Cardiac muscle cell (in vitro differentiated cells and primary cell): ENCODE data around the gene PDCD1. TPM values are rescaled to one million over a fixed set of nuclear protein-coding genes. Genes with fewer than 3 reads are reported as not detected.
"Not testable (repeated sequence)": the region's sequence is repeated elsewhere in the genome, so short reads cannot be mapped to it uniquely, and the experiment has no call there.

Experiments used
- DNase-seq, 2 donors: peaks; one replicate each; pipeline versions ENCODE4 v3.0.0 to v3.0.0-alpha.2; 2010 to 2017; ENCODE audit warnings: low read depth in 1 of 2, low spot score in 1 of 2
- H3K27ac ChIP-seq: fragments of 200-600 bp; sonication (generic); 2 replicates; pipeline ENCODE4 v1.5.1; 2016
- H3K27me3 ChIP-seq: fragments of 200-600 bp; sonication (generic); 2 replicates; pipeline ENCODE4 v1.6.0; 2016; ENCODE audit warnings: control low read depth
- H3K36me3 ChIP-seq: fragments of 200-600 bp; sonication (generic); 2 replicates; pipeline ENCODE4 v1.5.1; 2016; ENCODE audit warnings: control low read depth
- H3K4me1 ChIP-seq: fragments of 200-600 bp; sonication (generic); 2 replicates; pipeline ENCODE4 v1.8.1; 2017; ENCODE audit warnings: low read depth, mild to moderate bottlenecking, mixed run types
- H3K4me3 ChIP-seq: fragments of 200-600 bp; sonication (generic); 2 replicates; pipeline ENCODE4 v1.5.1; 2016; ENCODE audit warnings: mild to moderate bottlenecking
- H3K9me3 ChIP-seq: fragments of 200-600 bp; sonication (generic); 2 replicates; pipeline ENCODE4 v1.5.1; 2017; ENCODE audit warnings: low read depth, mild to moderate bottlenecking, control low read depth
- polyA plus RNA-seq: library from polyadenylated mRNA; unstranded; fragments of >200 nt; fragmentation: Nextera tagmentation; extraction: Ambion mirVana; gene quantifications from 2 replicates; pipeline ENCODE4 v1.2.1, GENCODE V29; 2016
- total RNA-seq: library from RNA; depleted of rRNA; stranded (reverse); fragments of >200 nt; gene quantifications from 2 replicates; pipeline ENCODE4 v1.2.3, GENCODE V29; 2016
- TF ChIP-seq, protein P1 (sequence below): IDR thresholded peaks from 2 replicates; pipeline ENCODE4 v1.5.1; 2012; ENCODE audit warnings: low read depth, mild to moderate bottlenecking, low read length

PDCD1 gene
- total and polyA plus RNA-seq, 2 experiments from 2014 or later: not detected

- Histone ChIP-seq H3K9me3 (no peaks in the 10 kb centered on the region), H3K4me1 (no peaks in the 10 kb centered on the region), H3K27ac (no peak overlapping the region), H3K4me3 (no peak overlapping the region), H3K27me3 (no peaks in the 10 kb centered on the region), H3K36me3 (no peaks in the 10 kb centered on the region)
- TF ChIP-seq, protein P1, sequence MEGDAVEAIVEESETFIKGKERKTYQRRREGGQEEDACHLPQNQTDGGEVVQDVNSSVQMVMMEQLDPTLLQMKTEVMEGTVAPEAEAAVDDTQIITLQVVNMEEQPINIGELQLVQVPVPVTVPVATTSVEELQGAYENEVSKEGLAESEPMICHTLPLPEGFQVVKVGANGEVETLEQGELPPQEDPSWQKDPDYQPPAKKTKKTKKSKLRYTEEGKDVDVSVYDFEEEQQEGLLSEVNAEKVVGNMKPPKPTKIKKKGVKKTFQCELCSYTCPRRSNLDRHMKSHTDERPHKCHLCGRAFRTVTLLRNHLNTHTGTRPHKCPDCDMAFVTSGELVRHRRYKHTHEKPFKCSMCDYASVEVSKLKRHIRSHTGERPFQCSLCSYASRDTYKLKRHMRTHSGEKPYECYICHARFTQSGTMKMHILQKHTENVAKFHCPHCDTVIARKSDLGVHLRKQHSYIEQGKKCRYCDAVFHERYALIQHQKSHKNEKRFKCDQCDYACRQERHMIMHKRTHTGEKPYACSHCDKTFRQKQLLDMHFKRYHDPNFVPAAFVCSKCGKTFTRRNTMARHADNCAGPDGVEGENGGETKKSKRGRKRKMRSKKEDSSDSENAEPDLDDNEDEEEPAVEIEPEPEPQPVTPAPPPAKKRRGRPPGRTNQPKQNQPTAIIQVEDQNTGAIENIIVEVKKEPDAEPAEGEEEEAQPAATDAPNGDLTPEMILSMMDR: no peak
- no peak for DNase-seq
Observed at GRCh38 chr2:241876528-241877196, 18.0 kb upstream of the PDCD1 start.

- DNase-seq: peak in 1 of 2 donors; percentile 63
- H3K4me3 ChIP-seq: not testable (repeated sequence)
Observed at GRCh38 chr2:241875754-241876527, 17.2 kb upstream of the PDCD1 start.

DNA sequence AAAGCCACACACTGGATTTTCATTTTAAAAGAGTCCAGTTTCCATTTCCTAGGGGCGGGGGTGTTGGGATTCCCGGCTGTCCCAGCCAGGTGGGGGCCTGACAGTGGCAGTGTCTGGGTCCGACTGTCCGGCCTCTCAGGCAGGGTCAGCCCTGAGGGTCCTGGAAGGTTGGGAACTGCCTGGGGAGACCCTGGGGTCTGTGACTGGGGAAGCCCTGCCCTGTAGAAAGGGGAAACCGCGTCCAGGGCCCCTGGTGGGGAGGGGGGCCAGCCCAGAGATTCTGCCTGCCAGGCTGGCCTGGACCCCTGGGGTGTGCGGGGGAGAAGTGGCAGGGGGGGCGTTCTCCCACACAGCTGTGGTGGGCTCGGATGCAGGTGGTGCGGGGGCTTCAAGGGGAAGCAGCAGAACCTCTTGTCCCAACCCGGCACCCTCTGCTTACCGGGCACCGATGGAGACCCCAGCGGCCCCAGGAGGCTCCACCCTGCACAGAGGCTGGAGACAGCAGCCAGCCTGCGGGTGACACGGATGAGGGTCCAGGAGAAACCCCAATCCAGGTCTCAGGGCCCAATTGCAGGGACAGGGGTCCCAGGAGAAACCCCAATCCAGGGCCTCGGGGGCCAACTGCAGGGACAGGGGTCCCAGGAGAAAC lies 15.7 kb upstream of the PDCD1 start:
- Histone ChIP-seq H3K36me3 (no peaks in the 10 kb centered on the region), H3K9me3 (no peaks in the 10 kb centered on the region), H3K27me3 (no peaks in the 10 kb centered on the region), H3K4me3 (no peak overlapping the region), H3K4me1 (no peaks in the 10 kb centered on the region), H3K27ac (no peak overlapping the region)
- TF ChIP-seq, protein P1: no peak
- DNase-seq: no peak

More at GRCh38 chr2:241875754-241876527, 17.2 kb upstream of the PDCD1 start:
- not testable (repeated sequence) for H3K36me3 ChIP-seq, H3K4me1 ChIP-seq, H3K27me3 ChIP-seq, H3K27ac ChIP-seq, H3K9me3 ChIP-seq
- TF ChIP-seq, protein P1: peak; percentile 46

DNA sequence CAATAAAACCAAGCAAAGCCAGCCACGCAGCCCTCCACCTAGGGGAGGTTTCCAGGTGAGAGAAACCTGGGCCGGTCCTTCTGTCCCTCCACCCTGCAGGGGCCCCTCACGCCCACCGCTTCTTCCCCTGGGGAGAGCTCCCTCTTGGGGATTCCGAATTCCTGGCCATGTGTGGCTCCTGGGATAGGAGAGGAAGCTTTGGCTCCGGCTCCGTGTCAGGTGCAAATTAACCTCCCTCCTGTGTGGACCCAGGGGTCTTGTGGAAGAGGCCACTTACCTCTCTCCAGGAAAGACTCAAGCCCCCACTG lies 15.1 kb upstream of the PDCD1 start:
- H3K4me1 ChIP-seq: no peaks in the 10 kb centered on the region
- H3K9me3 ChIP-seq: no peaks in the 10 kb centered on the region
- DNase-seq: no peak
- no peak overlapping the region for H3K27ac ChIP-seq
- no peaks in the 10 kb centered on the region for H3K27me3 ChIP-seq
- H3K4me3 ChIP-seq: no peak overlapping the region
- TF ChIP-seq, protein P1: no peak
- no peaks in the 10 kb centered on the region for H3K36me3 ChIP-seq

GRCh38 chr2:241873081-241873802 lies 14.5 kb upstream of the PDCD1 start:
- TF ChIP-seq, protein P1: no peak
- no peak overlapping the region for H3K27ac ChIP-seq
- no peaks in the 10 kb centered on the region for H3K9me3 ChIP-seq
- no peak for DNase-seq
- H3K27me3 ChIP-seq: no peaks in the 10 kb centered on the region
- H3K4me3 ChIP-seq: no peak overlapping the region
- H3K36me3 ChIP-seq: no peaks in the 10 kb centered on the region
- no peaks in the 10 kb centered on the region for H3K4me1 ChIP-seq
